Epithelial cell of proximal tubule (primary cell): ENCODE data around the gene PLA2G10. TPM values are rescaled to one million over a fixed set of nuclear protein-coding genes. Genes with fewer than 3 reads are reported as not detected.
"Not testable (repeated sequence)": the region's sequence is repeated elsewhere in the genome, so short reads cannot be mapped to it uniquely, and the experiment has no call there.

Experiments
- DNase-seq: peaks from one replicate; pipeline ENCODE4 v3.0.0-alpha.2; 2011; ENCODE audit warnings: low read depth
- H3K4me3 ChIP-seq: 2 replicates; pipeline ENCODE4 v1.5.1; 2011; ENCODE audit warnings: low read depth, mild to moderate bottlenecking, low read length
- total RNA-seq: library from RNA; depleted of rRNA; stranded (reverse); fragments of >200 nt; gene quantifications from 2 replicates; pipeline ENCODE4 v1.2.3, GENCODE V29; 2015
- TF ChIP-seq, protein P1 (sequence below): conservative IDR thresholded peaks from 2 replicates; pipeline ENCODE4 v1.5.1; 2012; ENCODE audit warnings: low read depth, mild to moderate bottlenecking, low read length

The PLA2G10 gene, protein sequence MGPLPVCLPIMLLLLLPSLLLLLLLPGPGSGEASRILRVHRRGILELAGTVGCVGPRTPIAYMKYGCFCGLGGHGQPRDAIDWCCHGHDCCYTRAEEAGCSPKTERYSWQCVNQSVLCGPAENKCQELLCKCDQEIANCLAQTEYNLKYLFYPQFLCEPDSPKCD
- 0.22 TPM in 1 of 2 replicates, not detected in the other for total RNA-seq

DNA sequence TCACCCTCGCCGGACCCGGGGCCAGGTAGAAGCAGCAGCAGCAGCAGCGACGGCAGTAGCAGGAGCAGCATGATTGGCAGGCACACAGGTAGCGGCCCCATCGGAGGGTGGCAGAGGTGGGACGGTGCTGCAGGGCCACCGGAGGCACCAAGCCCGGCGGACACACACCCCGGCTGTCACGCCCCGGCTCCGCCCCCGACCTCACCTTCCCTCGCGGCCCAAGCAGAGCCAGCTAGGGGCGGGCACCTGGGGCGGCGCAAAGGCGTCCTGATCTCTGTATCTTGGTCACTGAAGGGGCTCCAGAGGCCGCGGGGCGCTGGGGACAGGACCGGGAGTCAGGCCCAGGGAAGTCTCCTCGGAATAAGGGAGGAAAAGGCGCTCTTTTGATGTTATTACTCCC lies at the start of gene PLA2G10:
Gene PLA2G10 (minus strand): TSS at position 180 of the 400 bp plus-strand sequence. CDS start 79 bp downstream, at position 101.
- not testable (repeated sequence) for DNase-seq, H3K4me3 ChIP-seq

DNA sequence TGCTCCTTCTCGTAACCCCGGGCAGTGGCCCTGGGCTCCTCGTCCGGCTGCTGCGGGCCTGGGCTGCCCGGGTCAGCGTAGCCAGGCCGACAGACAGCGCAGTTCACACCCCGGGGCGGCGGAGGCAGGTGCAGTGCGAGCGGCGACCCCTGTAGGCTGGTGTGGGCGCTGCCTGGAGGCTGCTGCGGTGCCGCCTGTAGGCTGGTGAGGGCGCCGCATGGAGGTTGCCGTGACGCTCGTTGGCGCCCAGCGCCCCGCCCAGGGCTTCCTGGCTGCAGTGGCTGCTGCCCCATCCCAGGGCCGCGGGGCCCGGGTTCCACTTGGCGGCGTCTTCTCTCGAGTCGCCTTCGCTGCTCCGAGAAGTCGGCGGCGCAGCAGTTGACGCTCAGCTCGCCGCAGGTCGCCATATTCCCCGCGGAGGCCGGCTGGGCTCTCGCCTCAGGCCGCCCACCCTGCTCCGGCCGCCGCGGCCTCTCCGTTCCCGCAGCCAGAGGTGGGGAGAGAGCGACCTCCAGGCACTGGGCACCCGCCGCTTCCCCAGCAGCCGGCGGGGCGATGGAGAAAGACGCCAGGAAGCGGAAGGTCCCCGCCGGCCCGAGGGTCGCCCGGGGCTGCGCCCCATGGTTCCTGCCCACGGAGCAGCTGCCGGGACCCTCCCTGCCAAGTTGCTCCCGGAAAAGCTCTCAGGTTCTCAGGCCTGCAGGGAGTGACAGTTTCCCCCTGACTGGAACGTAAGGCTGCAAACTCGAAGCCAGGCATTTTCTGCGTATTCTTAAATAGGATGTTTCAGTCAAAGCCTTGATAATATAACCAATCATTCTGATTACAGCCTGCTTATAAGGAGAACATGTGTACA lies 48.4 kb upstream of the PLA2G10 start, which contains the start of gene NPIPA2:
Gene NPIPA2 (plus strand): TSS at position 261 of the 856 bp plus-strand sequence. CDS start 5,533 bp downstream, outside the sequence.
- not testable (repeated sequence) for DNase-seq

DNA sequence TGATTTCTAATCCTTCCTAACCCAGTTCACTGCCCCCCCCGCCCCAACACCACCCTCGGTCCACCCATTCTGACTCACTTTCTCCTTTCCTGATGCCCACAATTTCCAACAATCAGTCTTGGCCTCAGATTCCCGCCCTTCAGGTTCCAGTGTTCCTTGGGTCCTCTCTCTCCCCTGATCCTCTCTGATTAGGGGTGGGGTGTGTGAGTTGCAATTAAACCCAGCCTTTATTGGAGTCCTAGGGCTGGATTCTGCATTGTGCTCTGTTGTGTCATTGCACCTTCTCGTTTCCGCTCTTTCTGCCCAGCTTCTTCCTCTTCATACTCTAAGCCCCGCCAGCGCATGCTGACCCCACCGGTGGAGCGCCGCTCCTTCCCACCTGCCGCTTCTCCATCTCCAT lies 47.7 kb upstream of the PLA2G10 start:
- DNase-seq, H3K4me3 ChIP-seq: not testable (repeated sequence)

More for the DNA sequence above, 48.4 kb upstream of the PLA2G10 start, which contains the start of gene NPIPA2:
- not testable (repeated sequence) for H3K4me3 ChIP-seq

DNA sequence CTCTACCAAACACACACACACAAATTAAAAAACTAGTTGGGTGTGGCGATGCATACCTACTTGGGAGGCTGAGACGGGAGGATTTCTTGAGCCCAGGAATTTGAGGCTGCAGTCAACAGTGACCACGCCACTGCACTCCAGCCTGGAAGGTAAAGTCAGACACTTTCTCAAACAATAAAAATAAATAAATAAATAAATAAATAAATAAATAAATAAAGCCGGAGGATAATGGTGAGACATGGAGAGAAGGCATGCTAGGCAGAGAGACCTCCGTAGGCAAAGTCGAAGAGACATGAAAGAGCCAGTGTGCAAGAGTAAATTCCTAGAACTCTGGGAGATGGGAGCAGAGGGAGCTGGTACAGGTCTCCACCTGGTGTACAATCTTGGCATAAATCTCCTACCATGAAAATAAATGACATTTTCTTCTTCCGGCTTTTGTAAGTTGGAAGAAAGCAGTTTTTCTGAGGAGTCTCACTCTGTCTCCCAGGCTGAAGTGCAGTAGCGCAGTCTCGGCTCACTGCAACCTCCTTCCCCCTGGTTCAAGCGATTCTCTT lies 46.8 kb upstream of the PLA2G10 start:
- H3K4me3 ChIP-seq, DNase-seq: not testable (repeated sequence)

DNA sequence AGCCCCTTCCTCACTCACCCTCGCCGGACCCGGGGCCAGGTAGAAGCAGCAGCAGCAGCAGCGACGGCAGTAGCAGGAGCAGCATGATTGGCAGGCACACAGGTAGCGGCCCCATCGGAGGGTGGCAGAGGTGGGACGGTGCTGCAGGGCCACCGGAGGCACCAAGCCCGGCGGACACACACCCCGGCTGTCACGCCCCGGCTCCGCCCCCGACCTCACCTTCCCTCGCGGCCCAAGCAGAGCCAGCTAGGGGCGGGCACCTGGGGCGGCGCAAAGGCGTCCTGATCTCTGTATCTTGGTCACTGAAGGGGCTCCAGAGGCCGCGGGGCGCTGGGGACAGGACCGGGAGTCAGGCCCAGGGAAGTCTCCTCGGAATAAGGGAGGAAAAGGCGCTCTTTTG lies 39.1 kb upstream of the PLA2G10 start:
- not testable (repeated sequence) for DNase-seq, H3K4me3 ChIP-seq

DNA sequence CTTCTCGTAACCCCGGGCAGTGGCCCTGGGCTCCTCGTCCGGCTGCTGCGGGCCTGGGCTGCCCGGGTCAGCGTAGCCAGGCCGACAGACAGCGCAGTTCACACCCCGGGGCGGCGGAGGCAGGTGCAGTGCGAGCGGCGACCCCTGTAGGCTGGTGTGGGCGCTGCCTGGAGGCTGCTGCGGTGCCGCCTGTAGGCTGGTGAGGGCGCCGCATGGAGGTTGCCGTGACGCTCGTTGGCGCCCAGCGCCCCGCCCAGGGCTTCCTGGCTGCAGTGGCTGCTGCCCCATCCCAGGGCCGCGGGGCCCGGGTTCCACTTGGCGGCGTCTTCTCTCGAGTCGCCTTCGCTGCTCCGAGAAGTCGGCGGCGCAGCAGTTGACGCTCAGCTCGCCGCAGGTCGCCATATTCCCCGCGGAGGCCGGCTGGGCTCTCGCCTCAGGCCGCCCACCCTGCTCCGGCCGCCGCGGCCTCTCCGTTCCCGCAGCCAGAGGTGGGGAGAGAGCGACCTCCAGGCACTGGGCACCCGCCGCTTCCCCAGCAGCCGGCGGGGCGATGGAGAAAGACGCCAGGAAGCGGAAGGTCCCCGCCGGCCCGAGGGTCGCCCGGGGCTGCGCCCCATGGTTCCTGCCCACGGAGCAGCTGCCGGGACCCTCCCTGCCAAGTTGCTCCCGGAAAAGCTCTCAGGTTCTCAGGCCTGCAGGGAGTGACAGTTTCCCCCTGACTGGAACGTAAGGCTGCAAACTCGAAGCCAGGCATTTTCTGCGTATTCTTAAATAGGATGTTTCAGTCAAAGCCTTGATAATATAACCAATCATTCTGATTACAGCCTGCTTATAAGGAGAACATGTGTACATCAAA lies 9.3 kb upstream of the PLA2G10 start, which contains the start of gene NPIPA3:
Gene NPIPA3 (plus strand): TSS at position 256 of the 856 bp plus-strand sequence. CDS start 5,533 bp downstream, outside the sequence.
- not testable (repeated sequence) for H3K4me3 ChIP-seq, DNase-seq

DNA sequence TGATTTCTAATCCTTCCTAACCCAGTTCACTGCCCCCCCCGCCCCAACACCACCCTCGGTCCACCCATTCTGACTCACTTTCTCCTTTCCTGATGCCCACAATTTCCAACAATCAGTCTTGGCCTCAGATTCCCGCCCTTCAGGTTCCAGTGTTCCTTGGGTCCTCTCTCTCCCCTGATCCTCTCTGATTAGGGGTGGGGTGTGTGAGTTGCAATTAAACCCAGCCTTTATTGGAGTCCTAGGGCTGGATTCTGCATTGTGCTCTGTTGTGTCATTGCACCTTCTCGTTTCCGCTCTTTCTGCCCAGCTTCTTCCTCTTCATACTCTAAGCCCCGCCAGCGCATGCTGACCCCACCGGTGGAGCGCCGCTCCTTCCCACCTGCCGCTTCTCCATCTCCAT lies 8.6 kb upstream of the PLA2G10 start:
- H3K4me3 ChIP-seq, DNase-seq: not testable (repeated sequence)

DNA sequence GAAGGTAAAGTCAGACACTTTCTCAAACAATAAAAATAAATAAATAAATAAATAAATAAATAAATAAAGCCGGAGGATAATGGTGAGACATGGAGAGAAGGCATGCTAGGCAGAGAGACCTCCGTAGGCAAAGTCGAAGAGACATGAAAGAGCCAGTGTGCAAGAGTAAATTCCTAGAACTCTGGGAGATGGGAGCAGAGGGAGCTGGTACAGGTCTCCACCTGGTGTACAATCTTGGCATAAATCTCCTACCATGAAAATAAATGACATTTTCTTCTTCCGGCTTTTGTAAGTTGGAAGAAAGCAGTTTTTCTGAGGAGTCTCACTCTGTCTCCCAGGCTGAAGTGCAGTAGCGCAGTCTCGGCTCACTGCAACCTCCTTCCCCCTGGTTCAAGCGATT lies 7.8 kb upstream of the PLA2G10 start:
- not testable (repeated sequence) for H3K4me3 ChIP-seq, DNase-seq

DNA sequence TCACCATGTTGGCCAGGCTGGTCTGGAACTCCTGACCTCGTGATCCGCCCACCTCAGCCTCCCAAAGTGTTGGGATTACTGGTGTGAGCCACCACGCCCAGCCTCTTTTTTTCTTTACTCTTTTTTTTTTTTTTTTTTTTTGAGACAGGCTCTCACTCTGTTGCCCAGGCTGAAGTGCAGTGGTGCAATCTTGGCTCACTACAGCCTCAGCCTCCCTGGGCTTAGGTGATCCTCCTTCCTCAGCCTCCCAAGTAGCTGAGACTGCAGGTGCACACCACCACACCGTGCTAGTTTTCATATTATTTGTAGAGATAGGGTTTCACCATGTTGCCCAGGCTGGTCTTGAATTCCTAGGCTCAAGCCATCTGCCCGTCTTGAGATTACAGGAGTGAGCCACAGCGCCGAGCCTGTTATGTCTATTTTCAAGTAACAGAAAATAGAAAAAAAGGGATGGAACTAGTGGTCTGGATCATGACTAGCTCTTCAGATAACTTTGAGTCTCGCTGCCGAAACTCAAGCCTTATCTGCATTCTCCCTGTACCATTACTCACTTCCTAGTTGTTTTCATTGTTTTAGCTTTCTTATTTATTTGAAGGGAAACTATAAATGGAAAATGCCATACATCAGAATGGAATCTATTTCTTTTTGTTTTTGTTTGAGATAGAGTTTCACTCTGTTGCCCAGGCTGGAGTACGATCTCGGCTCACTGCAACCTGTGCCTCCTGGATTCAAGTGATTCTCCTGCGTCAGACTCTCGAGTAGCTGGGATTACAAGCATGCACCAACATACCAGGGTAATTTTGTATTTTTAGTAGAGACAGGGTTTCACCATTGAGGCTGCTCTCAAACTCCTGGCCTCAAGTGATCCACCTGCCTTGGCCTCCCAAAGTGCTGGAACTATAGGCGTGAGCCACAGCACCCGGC lies 8.0 kb downstream of the PLA2G10 start:
- H3K4me3 ChIP-seq, DNase-seq: not testable (repeated sequence)

DNA sequence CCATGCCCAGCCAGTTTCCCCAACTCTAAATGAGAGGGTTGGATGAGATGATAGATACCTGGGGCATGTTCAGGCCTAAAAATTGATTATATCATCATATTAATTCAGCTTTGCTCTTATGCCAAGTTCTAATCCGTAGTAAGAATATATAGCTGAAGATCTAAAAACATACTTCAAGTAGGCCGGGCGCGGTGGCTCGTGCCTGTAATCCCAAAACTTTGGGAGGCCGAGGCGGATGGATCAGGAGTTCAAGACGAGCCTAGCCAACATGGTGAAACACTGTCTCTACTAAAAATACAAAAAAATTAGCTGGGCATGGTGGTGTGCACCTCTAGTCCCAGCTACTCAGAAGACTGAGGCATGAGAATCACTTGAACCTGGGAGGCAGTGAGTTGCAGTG lies 12.0 kb downstream of the PLA2G10 start:
- TF ChIP-seq, protein P1, sequence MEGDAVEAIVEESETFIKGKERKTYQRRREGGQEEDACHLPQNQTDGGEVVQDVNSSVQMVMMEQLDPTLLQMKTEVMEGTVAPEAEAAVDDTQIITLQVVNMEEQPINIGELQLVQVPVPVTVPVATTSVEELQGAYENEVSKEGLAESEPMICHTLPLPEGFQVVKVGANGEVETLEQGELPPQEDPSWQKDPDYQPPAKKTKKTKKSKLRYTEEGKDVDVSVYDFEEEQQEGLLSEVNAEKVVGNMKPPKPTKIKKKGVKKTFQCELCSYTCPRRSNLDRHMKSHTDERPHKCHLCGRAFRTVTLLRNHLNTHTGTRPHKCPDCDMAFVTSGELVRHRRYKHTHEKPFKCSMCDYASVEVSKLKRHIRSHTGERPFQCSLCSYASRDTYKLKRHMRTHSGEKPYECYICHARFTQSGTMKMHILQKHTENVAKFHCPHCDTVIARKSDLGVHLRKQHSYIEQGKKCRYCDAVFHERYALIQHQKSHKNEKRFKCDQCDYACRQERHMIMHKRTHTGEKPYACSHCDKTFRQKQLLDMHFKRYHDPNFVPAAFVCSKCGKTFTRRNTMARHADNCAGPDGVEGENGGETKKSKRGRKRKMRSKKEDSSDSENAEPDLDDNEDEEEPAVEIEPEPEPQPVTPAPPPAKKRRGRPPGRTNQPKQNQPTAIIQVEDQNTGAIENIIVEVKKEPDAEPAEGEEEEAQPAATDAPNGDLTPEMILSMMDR, result no peak
- no peak for DNase-seq
- no peak overlapping the region for H3K4me3 ChIP-seq

DNA sequence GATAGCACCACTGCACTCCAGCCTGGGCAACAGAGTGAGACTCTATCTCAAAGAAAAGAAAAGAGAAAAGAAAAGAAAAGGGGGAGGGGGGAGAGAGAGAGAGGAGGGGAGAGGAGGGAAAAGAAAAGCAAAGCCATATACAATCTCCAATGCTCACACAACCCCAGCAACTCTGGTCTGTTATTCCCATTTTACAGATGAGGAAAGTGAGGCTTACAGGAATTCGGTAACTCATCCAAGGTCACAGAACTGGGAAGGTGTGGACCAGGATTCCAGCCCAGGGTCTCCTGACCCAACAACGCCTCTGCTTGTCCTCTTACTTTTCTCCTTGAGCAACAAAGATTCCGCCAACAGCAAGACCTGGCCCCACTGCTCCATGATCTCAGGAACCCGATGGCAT lies 13.0 kb downstream of the PLA2G10 start:
- no peak overlapping the region for H3K4me3 ChIP-seq
- DNase-seq, result no peak
- TF ChIP-seq, protein P1, result no peak

DNA sequence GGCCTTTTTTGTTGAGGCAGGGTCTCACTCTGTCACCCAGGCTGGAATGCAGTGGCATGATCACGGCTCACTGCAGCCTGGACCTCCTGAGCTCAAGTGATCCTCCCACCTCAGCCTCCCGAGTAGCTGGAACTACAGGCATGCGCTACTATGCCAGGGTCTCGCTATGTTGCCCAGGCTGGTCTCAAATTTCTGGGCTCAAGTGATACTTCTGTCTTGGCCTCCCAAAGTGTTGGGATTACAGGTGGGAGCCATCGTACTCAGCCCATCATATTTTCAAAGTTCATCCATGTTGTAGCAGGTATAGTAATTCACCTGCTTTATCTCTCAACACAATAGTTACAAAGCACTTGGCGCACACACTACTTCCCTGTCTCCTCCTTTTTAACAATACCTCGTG lies 13.7 kb downstream of the PLA2G10 start:
- H3K4me3 ChIP-seq, DNase-seq: not testable (repeated sequence)
